Upper lobe of right lung (tissue), 1 donor: Measurements from ENCODE around the gene RFT1. TPM values are rescaled to one million over a fixed set of nuclear protein-coding genes. Genes with fewer than 3 reads are reported as not detected.

Experiments
- ATAC-seq: fragments of 200-7000 bp; cut with Tn5 transposase; one replicate; pipeline ENCODE4 v1.9.1; 2020; ENCODE audit warnings: mild to moderate bottlenecking, moderate library complexity
- DNase-seq: peaks from one replicate; pipeline ENCODE4 v3.0.0-alpha.2; 2020
- H3K27ac ChIP-seq: fragments of 200-600 bp; one replicate; pipeline ENCODE4 v1.8.0; 2022
- H3K27me3 ChIP-seq: fragments of 200-600 bp; one replicate; pipeline ENCODE4 v1.8.0; 2022; ENCODE audit warnings: mild to moderate bottlenecking
- H3K36me3 ChIP-seq: fragments of 200-600 bp; one replicate; pipeline ENCODE4 v1.8.0; 2022
- H3K4me1 ChIP-seq: fragments of 200-600 bp; one replicate; pipeline ENCODE4 v1.8.0; 2022
- H3K4me3 ChIP-seq: fragments of 200-600 bp; one replicate; pipeline ENCODE4 v1.8.0; 2022; ENCODE audit warnings: mild to moderate bottlenecking
- H3K9me3 ChIP-seq: fragments of 200-600 bp; one replicate; pipeline ENCODE4 v1.8.0; 2022
- CTCF ChIP-seq: fragments of 200-600 bp; IDR thresholded peaks from one replicate; pipeline ENCODE4 v1.8.0; 2022; ENCODE audit warnings: antibody characterized with exemption
- intact Hi-C: fragments of 100-400 bp; cut with DNase I; formaldehyde crosslinking; loops from one replicate; pipeline ENCODE4 v1.11.0; 2022
- total RNA-seq: library from RNA; stranded (reverse); fragmentation: NEBNext Ultra II Directional; extraction: Animal tissue kit (Norgen Biotek cat#: 25700); gene quantifications from one replicate; pipeline ENCODE4 v1.2.1, GENCODE V29; 2021
- donor health status: DM: no; HTN: yes; CAD: no; lungs with severe emphysema.

Gene RFT1
- total RNA-seq, 1 donor from 2014 or later: 20.6 TPM

- peaks cover 50% of the 10 kb centered on the region for H3K4me1 ChIP-seq
- intact Hi-C loops: no loop called here
- ATAC-seq (peak; percentile 85), DNase-seq (peak; percentile 94)
- peak within 1 kb of the TSS; percentile 82 for H3K4me3 ChIP-seq
- H3K9me3 ChIP-seq: no peaks in the 10 kb centered on the region
- no peaks in the 10 kb centered on the region for H3K27me3 ChIP-seq
- peak; percentile 65 for TF ChIP-seq CTCF
- H3K27ac ChIP-seq: peak within 1 kb of the TSS; percentile 90
- H3K36me3 ChIP-seq: no peaks in the 10 kb centered on the region
These were observed 30.6 kb upstream of the RFT1 start, which contains the start of gene PRKCD for GRCh38 chr3:53160660-53161449. TSS of gene PRKCD (plus strand) at chr3:53161209. CDS start at chr3:53178423, 17,214 bp downstream.

- intact Hi-C loops: no loop called here
- TF ChIP-seq CTCF: no peak
- H3K4me1 ChIP-seq: peaks cover 47% of the 10 kb centered on the region
These were observed 29.9 kb upstream of the RFT1 start for GRCh38 chr3:53160061-53160659.

GRCh38 chr3:53159156-53160060, 29.2 kb upstream of the RFT1 start:
- no peak for ATAC-seq
- Histone ChIP-seq H3K4me3 (no peak overlapping the region), H3K36me3 (no peaks in the 10 kb centered on the region), H3K4me1 (peaks cover 47% of the 10 kb centered on the region), H3K27me3 (no peaks in the 10 kb centered on the region), H3K9me3 (no peaks in the 10 kb centered on the region), H3K27ac (no peak overlapping the region)
- intact Hi-C loops: no loop called here
- TF ChIP-seq CTCF: no peak
- no peak for DNase-seq

More at GRCh38 chr3:53160061-53160659, 29.9 kb upstream of the RFT1 start:
- Histone ChIP-seq H3K27ac (peak overlapping the region; percentile 90), H3K4me3 (peak overlapping the region; percentile 82), H3K27me3 (no peaks in the 10 kb centered on the region), H3K36me3 (no peaks in the 10 kb centered on the region), H3K9me3 (no peaks in the 10 kb centered on the region)
- ATAC-seq (no peak), DNase-seq (no peak)

DNA sequence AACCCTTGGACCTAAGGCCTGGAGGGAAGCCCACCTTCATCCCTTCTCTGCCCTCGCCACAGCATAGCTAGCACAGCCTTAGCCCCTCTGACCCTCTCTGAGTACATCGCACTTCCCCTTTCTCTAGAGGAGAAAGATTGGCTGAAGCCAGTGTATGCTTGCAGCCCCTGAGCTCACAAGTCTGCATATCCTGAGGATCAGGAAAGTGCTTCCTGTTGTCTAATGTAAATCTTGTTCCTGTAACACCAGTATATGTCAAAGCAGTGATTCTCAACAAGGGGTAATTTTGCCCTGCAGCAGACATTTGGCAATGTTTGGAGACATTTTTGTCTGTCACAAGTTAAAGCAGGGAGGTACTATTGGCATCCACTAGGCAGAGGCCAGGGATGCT, 28.5 kb upstream of the RFT1 start:
- H3K4me1 ChIP-seq: peaks cover 46% of the 10 kb centered on the region
- DNase-seq (no peak), ATAC-seq (no peak)
- no peaks in the 10 kb centered on the region for H3K9me3 ChIP-seq
- H3K27ac ChIP-seq: no peak overlapping the region
- no peaks in the 10 kb centered on the region for H3K36me3 ChIP-seq
- no peak for TF ChIP-seq CTCF
- H3K4me3 ChIP-seq: no peak overlapping the region
- no peaks in the 10 kb centered on the region for H3K27me3 ChIP-seq
- intact Hi-C loops: no loop called here

DNA sequence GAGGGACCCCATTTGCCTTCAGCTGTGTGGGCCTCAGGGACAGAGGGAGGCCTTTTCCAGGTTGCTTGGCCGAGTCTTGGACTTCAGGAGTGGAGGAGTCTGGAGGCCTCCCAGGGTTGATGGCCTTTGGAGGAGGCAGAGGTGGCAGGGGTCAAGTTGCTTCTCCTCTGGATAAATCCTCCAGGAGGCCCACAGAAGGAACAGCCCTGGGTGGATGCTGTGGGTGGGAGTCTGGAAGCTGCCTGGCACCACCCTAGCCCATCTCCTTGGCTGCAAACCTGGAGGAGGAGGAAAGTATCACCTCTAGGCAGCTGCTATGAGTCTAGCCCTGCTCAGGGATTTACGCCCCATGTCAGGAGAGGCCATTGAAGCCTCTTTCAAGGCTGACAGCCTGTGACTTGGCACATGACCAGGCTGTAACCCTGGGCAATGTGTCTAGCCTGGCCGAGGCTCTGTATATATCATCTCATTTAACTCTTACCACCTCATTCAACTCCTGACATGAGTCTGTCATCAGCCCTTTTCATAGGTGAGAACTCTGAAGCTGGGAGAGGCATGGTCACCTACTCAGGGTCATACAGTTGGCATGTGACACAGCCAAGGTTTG, 27.8 kb upstream of the RFT1 start:
- Histone ChIP-seq H3K27ac (no peak overlapping the region), H3K4me1 (peaks cover 48% of the 10 kb centered on the region), H3K9me3 (no peaks in the 10 kb centered on the region), H3K27me3 (no peaks in the 10 kb centered on the region), H3K36me3 (no peaks in the 10 kb centered on the region), H3K4me3 (no peak overlapping the region)
- DNase-seq (no peak), ATAC-seq (no peak)
- no peak for TF ChIP-seq CTCF
- intact Hi-C loops: no loop called here
